Thoracic aorta (tissue), 2 donors: ENCODE data around the gene OR2T6. TPM values are rescaled to one million over a fixed set of nuclear protein-coding genes. Genes with fewer than 3 reads are reported as not detected.

Experiments used
- ATAC-seq: fragments of 150-250 bp; one replicate; pipeline ENCODE4 v1.8.0; 2017; ENCODE audit warnings: low read depth; ENCODE audit not compliant: insufficient number of reproducible peaks, low FRiP score
- DNase-seq: peaks from one replicate; pipeline ENCODE4 v3.0.0-alpha.2; 2020; ENCODE audit warnings: low spot score
- H3K27ac ChIP-seq, 2 donors: fragments of 200-600 bp; sonication (generic); 1 replicate in 1 of 2; 2 replicates in 1 of 2; pipeline ENCODE4 v1.5.1; 2016; ENCODE audit warnings: mild to moderate bottlenecking in 2 of 2, moderate library complexity in 2 of 2
- H3K27me3 ChIP-seq: fragments of 200-600 bp; sonication (generic); replicated peaks from 2 replicates; pipeline ENCODE4 v1.6.0; 2016; ENCODE audit warnings: mild to moderate bottlenecking; ENCODE audit not compliant: insufficient read depth
- H3K36me3 ChIP-seq: fragments of 200-600 bp; sonication (generic); one replicate; pipeline ENCODE4 v1.5.1; 2016
- H3K4me1 ChIP-seq, 2 donors: fragments of 200-600 bp; sonication (generic); 1 replicate in 1 of 2; 2 replicates in 1 of 2; pipeline versions ENCODE4 v1.5.1 to v1.6.0; 2016; ENCODE audit warnings: low read depth in 2 of 2, mild to moderate bottlenecking in 1 of 2; ENCODE audit not compliant: control insufficient read depth in 1 of 2
- H3K4me3 ChIP-seq: fragments of 200-600 bp; sonication (generic); 2 replicates; pipeline ENCODE4 v1.5.1; 2016; ENCODE audit warnings: mild to moderate bottlenecking
- H3K9me3 ChIP-seq: fragments of 200-600 bp; sonication (generic); 2 replicates; pipeline ENCODE4 v1.5.1; 2016
- CTCF ChIP-seq: fragments of 200-600 bp; sonication (generic); IDR thresholded peaks from one replicate; pipeline ENCODE4 v1.5.1; 2019; ENCODE audit warnings: antibody characterized with exemption
- total RNA-seq, 2 donors: library from RNA; depleted of rRNA; stranded (reverse); fragments of >200 nt; gene quantifications; one replicate each; pipeline versions ENCODE4 v1.1.0 to v1.2.3, GENCODE V29; 2016

Gene OR2T6
- total RNA-seq, 2 donors from 2014 or later: not detected

DNA sequence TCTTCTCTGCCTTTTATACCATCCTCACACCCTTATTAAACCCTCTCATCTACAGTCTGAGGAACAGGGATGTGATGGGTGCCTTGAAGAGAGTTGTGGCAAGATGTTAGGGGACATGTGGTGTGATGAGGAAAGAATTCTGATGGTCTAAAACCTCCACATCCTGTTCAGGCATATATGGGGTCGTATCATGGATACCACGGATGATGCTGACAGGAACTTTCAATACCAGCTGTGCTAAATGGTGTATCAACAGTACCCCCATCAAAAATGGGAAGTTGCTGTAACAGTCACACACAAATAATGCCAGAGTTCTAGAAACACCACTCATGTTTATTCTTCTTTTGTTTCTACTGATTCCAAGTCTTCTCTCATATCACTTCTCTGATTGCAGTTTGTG, 12.9 kb downstream of the OR2T6 start:
- no peak for TF ChIP-seq CTCF
- no peaks in the 10 kb centered on the region for H3K27me3 ChIP-seq
- no peak for ATAC-seq
- no peaks in the 10 kb centered on the region for H3K4me1 ChIP-seq
- no peak overlapping the region for H3K27ac ChIP-seq
- H3K36me3 ChIP-seq: no peaks in the 10 kb centered on the region
- no peak for DNase-seq
- no peak overlapping the region for H3K4me3 ChIP-seq
- no peaks in the 10 kb centered on the region for H3K9me3 ChIP-seq

DNA sequence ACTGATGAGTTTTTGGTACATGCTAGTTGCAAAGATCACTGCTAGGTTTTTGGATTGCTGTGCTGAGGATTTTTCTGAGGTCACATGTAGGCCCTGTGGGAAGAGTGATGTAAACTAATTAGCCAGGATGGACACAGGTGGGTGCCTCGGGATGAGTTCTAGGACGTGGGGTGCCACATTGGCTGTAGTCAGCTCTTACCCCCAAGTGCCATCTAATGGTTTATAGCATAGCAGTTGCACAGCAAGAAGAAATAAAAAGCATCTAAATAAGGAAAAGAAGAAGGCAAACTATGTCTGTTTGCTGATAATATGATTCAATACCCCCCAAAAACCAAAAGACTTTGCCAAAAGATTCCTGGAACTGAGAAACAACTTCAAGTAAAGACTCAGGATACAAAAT, 17.5 kb downstream of the OR2T6 start:
- no peak for TF ChIP-seq CTCF
- no peak for DNase-seq
- Histone ChIP-seq H3K27ac (no peak overlapping the region), H3K4me3 (no peak overlapping the region), H3K27me3 (no peaks in the 10 kb centered on the region), H3K36me3 (no peaks in the 10 kb centered on the region), H3K4me1 (no peaks in the 10 kb centered on the region), H3K9me3 (no peaks in the 10 kb centered on the region)
- ATAC-seq: no peak

- H3K4me3 ChIP-seq: no peak within 1 kb of the TSS
- no peak within 1 kb of the TSS for H3K27ac ChIP-seq
- H3K9me3 ChIP-seq: no peaks in the 10 kb centered on the region
- DNase-seq (no peak), ATAC-seq (no peak)
- TF ChIP-seq CTCF: no peak
- H3K36me3 ChIP-seq: no peaks in the 10 kb centered on the region
- H3K27me3 ChIP-seq: no peaks in the 10 kb centered on the region
- H3K4me1 ChIP-seq: no peaks in the 10 kb centered on the region
Measured at GRCh38 chr1:248402748-248403147, 27.2 kb downstream of the OR2T6 start, which contains the start of gene OR2T1. TSS of gene OR2T1 (plus strand) at chr1:248403048. CDS start at chr1:248406148, 3,100 bp downstream.

DNA sequence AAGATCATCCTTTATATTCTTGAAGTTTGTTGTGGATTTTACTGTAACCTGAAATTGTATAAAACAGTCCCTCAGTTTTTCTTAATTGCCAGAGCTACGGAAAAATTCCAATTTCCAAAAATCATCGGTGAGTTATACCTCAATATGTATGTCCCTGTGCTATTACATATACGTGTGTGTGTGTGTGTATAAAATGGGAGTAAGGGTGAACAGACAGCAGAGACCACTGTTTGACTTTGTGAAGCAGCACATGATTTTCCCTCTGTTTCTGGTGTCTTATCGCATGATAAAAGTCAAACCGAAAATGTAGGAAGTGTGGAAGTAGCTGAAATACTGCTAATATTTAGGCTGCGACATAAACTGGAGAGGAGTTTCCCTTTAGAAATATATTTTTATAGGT, 28.5 kb downstream of the OR2T6 start:
- no peak for TF ChIP-seq CTCF
- H3K4me3 ChIP-seq: no peak overlapping the region
- no peaks in the 10 kb centered on the region for H3K9me3 ChIP-seq
- H3K36me3 ChIP-seq: no peaks in the 10 kb centered on the region
- H3K27ac ChIP-seq: no peak overlapping the region
- ATAC-seq (no peak), DNase-seq (no peak)
- no peaks in the 10 kb centered on the region for H3K4me1 ChIP-seq
- H3K27me3 ChIP-seq: no peaks in the 10 kb centered on the region

DNA sequence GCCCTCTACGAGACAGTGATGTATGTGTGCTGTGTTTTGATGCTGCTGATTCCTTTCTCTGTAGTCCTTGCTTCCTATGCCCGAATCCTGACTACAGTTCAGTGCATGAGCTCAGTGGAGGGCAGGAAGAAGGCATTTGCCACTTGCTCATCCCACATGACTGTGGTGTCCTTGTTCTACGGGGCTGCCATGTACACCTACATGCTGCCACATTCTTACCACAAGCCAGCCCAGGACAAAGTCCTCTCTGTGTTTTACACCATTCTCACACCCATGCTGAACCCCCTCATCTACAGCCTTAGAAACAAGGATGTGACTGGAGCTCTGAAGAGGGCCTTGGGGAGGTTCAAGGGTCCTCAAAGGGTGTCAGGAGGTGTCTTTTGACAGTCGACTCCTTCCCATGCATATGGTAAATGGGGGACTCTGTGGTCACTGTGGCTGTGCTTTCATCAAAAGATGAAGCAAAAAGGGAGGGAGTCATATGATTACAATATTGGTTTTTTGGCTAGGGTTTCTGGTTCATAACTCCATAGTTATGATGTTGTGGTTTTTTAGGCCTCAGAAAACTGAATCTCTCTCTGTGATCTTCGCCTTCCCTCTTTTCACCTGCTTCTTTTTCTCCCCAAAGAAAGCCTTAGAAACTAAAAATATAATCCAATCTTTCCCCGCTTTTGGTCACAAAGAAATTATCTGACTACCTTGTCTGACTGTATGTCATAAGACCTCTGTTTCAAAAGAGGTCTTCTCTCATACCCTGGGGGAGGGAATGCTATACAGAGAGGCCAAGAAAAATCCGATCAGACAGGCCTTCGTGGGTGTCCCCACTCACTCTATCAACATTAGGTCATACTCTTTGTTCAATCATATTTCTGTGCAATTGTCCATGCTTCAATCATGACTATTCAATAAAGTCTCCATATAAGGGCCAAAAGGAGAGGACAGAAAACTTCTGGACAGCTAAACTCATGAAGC, 31.5 kb downstream of the OR2T6 start:
- H3K4me3 ChIP-seq: no peak overlapping the region
- no peaks in the 10 kb centered on the region for H3K27me3 ChIP-seq
- no peak overlapping the region for H3K27ac ChIP-seq
- H3K9me3 ChIP-seq: no peaks in the 10 kb centered on the region
- DNase-seq (no peak), ATAC-seq (no peak)
- H3K4me1 ChIP-seq: no peaks in the 10 kb centered on the region
- no peak for TF ChIP-seq CTCF
- no peaks in the 10 kb centered on the region for H3K36me3 ChIP-seq
